Measurements from ENCODE around the gene PHF20. TPM values are rescaled to one million over a fixed set of nuclear protein-coding genes. Genes with fewer than 3 reads are reported as not detected.

Gene PHF20
- total RNA-seq, 2 experiments from 2014 or later, result 119 to 126 TPM

DNA sequence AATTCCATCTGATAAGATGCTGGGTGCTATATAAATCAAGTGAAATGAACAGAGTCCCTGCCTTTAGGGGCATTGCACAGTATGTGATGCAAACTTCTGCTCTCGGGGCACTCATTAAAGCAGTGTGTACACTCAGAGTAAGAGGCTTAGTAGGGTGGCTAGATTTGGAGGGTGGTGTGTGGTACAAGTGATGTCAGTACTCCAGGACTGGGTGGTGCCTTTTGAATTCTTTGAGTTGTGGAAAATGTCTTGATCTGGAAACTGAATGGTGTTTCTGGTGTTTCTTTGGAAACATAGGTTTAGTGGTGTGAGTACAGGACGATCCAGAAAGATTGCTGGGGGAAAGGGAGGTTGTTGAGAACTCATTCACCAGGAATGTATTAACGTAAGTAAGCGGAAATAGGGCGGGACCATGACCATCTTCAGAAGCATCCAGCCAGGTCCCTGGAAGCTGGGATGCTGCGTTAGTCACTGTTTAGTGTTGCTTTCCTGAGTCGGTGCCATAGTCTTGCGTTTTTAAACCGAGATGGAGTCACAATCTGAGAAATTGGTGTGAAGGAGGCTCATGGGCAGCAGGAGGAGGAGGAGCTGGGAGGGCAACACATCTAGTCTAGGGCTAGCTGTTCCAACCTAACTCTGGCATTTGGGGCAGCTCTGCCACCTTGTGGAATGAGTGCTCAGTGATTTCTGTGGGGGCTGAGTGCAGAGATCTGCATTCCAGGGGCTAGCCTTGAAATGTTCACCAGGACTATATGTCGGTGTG lies 112.1 kb downstream of the PHF20 start:
- H3K4me3 Mint-ChIP-seq, result no peak overlapping the region
- H3K4me1 Mint-ChIP-seq (ENCODE audit: low read depth), result peaks cover 16% of the 10 kb centered on the region

DNA sequence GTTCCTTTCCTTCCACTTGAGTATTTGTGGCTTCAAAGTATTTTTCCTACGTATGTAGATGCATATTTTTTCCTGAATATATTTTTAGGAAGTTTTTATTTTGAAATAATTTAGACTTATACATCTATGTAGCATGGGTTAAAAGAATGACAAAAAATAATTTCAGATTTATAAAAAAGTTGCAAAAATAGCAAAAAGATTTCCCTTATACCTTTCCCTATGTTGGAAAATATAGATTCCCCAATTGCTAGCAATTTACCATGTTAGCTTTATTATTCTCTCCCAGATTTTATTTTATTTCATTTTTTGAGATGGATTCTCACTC lies 112.7 kb downstream of the PHF20 start:
- TF ChIP-seq, protein P1, sequence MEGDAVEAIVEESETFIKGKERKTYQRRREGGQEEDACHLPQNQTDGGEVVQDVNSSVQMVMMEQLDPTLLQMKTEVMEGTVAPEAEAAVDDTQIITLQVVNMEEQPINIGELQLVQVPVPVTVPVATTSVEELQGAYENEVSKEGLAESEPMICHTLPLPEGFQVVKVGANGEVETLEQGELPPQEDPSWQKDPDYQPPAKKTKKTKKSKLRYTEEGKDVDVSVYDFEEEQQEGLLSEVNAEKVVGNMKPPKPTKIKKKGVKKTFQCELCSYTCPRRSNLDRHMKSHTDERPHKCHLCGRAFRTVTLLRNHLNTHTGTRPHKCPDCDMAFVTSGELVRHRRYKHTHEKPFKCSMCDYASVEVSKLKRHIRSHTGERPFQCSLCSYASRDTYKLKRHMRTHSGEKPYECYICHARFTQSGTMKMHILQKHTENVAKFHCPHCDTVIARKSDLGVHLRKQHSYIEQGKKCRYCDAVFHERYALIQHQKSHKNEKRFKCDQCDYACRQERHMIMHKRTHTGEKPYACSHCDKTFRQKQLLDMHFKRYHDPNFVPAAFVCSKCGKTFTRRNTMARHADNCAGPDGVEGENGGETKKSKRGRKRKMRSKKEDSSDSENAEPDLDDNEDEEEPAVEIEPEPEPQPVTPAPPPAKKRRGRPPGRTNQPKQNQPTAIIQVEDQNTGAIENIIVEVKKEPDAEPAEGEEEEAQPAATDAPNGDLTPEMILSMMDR (IDR thresholded peaks at IDR 0.05), result peak; percentile 52
- Histone ChIP-seq H3K27ac (ENCODE audit: low read depth in 1 of 2, low read length in 2 of 2) (no peak overlapping the region), H3K4me1 (ENCODE audit: insufficient read depth, low read length) (peaks cover 5% of the 10 kb centered on the region), H3K27me3 (ENCODE audit: control insufficient read depth in 1 of 2, insufficient read depth in 2 of 2, low read length in 2 of 2) (no peaks in the 10 kb centered on the region), H3K9me3 (ENCODE audit: control insufficient read depth in 1 of 2, insufficient read depth in 1 of 2, low read length in 2 of 2) (no peaks in the 10 kb centered on the region), H3K4me3 (ENCODE audit: low read length) (no peak overlapping the region), H3K36me3 (ENCODE audit: insufficient read depth, low read length) (peaks cover 20% of the 10 kb centered on the region)
- no peak overlapping the region for H3K4me3 Mint-ChIP-seq
- CTCF ChIA-PET, result interaction anchor here (0.9 to 1.7 kb wide), 4 partner anchors 11 to 421 kb away, joined by 3 to 6 read pairs (median 4); partner anchors contain the start of genes NFS1 and ROMO1
- DNase-seq (no peak), ATAC-seq (ENCODE audit: poor library complexity) (no peak)
- peaks cover 29% of the 10 kb centered on the region for H3K36me3 Mint-ChIP-seq (ENCODE audit: low read depth)
- no peaks in the 10 kb centered on the region for H3K9me3 Mint-ChIP-seq
- no peaks in the 10 kb centered on the region for H3K27me3 Mint-ChIP-seq
- H3K4me1 Mint-ChIP-seq (ENCODE audit: low read depth), result peaks cover 16% of the 10 kb centered on the region
- intact Hi-C loops (cut with DNase I, micrococcal nuclease), result loop anchor here (1.0 to 10.0 kb wide), 5 partner anchors 182 to 421 kb away; partner anchors contain the start of genes NFS1 (in 1 of the 2) and ROMO1 (in 1 of the 2)
- POLR2A ChIA-PET, result interaction anchor here (0.6 to 1.1 kb wide), 6 partner anchors 22 to 711 kb away, joined by 3 to 9 read pairs (median 4); partner anchors contain the start of genes NFS1, RBM39, ROMO1 and SCAND1
- no peak overlapping the region for H3K27ac Mint-ChIP-seq

More for the DNA sequence above, 112.1 kb downstream of the PHF20 start:
- H3K4me3 ChIP-seq (ENCODE audit: low read length), result no peak overlapping the region
- peak; percentile 91 for ATAC-seq (ENCODE audit: poor library complexity)
- no peaks in the 10 kb centered on the region for H3K9me3 Mint-ChIP-seq
- H3K27me3 ChIP-seq (ENCODE audit: control insufficient read depth in 1 of 2, insufficient read depth in 2 of 2, low read length in 2 of 2), result no peaks in the 10 kb centered on the region
- DNase-seq, result peak; percentile 35 to 75 (median 52)
- peaks cover 29% of the 10 kb centered on the region for H3K36me3 Mint-ChIP-seq (ENCODE audit: low read depth)
- POLR2A ChIA-PET, result interaction anchor here (0.8 to 1.1 kb wide), 4 partner anchors 71 to 265 kb away, joined by 3 to 9 read pairs (median 5); partner anchors contain the start of genes NFS1, RBM39, ROMO1 and SCAND1
- H3K27ac ChIP-seq (ENCODE audit: low read depth in 1 of 2, low read length in 2 of 2), result no peak overlapping the region
- peaks cover 5% of the 10 kb centered on the region for H3K4me1 ChIP-seq (ENCODE audit: insufficient read depth, low read length)
- no peaks in the 10 kb centered on the region for H3K27me3 Mint-ChIP-seq
- H3K27ac Mint-ChIP-seq, result peak overlapping the region; percentile 43
- TF ChIP-seq, protein P1 (IDR thresholded peaks at IDR 0.05), result peak; percentile 77
- H3K36me3 ChIP-seq (ENCODE audit: insufficient read depth, low read length), result peaks cover 20% of the 10 kb centered on the region
- CTCF ChIA-PET, result interaction anchor here (0.8 to 1.7 kb wide), 4 partner anchors 10 to 420 kb away, joined by 3 to 6 read pairs (median 4); partner anchors contain the start of genes NFS1 and ROMO1
- H3K9me3 ChIP-seq (ENCODE audit: control insufficient read depth in 1 of 2, insufficient read depth in 1 of 2, low read length in 2 of 2), result no peaks in the 10 kb centered on the region
- intact Hi-C loops (cut with DNase I, micrococcal nuclease), result loop anchor here (1.0 to 10.0 kb wide), 5 partner anchors 182 to 421 kb away; partner anchors contain the start of genes NFS1 (in 1 of the 2) and ROMO1 (in 1 of the 2)

DNA sequence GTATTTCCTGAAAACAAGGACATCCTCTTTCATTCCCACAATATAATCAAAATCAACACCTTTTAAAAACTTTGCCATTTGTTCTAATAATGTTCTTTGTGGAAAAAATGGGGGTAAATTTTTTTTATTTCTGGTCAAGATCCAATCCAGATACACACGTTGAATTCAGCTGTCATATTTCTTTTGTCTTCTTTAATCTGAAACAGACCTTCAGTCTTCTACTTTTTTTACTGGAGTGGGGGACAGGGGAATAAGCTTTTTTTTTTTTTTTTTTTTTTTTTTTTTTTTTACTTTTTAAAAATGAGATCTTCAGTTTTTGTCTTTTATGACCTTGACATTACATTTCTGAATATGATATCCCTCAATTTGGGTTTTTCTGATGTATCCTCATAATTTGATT lies 113.4 kb downstream of the PHF20 start:
- Mint-ChIP-seq H3K27me3 (no peaks in the 10 kb centered on the region), H3K27ac (no peak overlapping the region), H3K4me3 (no peak overlapping the region), H3K9me3 (no peaks in the 10 kb centered on the region), H3K4me1 (ENCODE audit: low read depth) (peaks cover 9% of the 10 kb centered on the region), H3K36me3 (ENCODE audit: low read depth) (peaks cover 22% of the 10 kb centered on the region)
- H3K4me3 ChIP-seq (ENCODE audit: low read length), result no peak overlapping the region
- ATAC-seq (ENCODE audit: poor library complexity), result no peak
- no peaks in the 10 kb centered on the region for H3K27me3 ChIP-seq (ENCODE audit: control insufficient read depth in 1 of 2, insufficient read depth in 2 of 2, low read length in 2 of 2)
- intact Hi-C loops (cut with DNase I, micrococcal nuclease), result loop anchor here (5.0 to 10.0 kb wide), 2 partner anchors 153 to 280 kb away; no protein-coding TSS in a partner anchor
- no peaks in the 10 kb centered on the region for H3K9me3 ChIP-seq (ENCODE audit: control insufficient read depth in 1 of 2, insufficient read depth in 1 of 2, low read length in 2 of 2)
- DNase-seq, result no peak
- peaks cover 20% of the 10 kb centered on the region for H3K36me3 ChIP-seq (ENCODE audit: insufficient read depth, low read length)
- TF ChIP-seq, protein P1 (IDR thresholded peaks at IDR 0.05), result no peak
- POLR2A ChIA-PET, result interaction anchor here (0.6 to 1.1 kb wide), 4 partner anchors 21 to 710 kb away, joined by 3 to 9 read pairs (median 3); partner anchors contain the start of genes NFS1 and ROMO1
- H3K4me1 ChIP-seq (ENCODE audit: insufficient read depth, low read length), result no peaks in the 10 kb centered on the region
- no peak overlapping the region for H3K27ac ChIP-seq (ENCODE audit: low read depth in 1 of 2, low read length in 2 of 2)
- CTCF ChIA-PET, result interaction anchor here (0.6 to 1.7 kb wide), 3 partner anchors 11 to 314 kb away, joined by 3 to 4 read pairs (median 3); no protein-coding TSS in a partner anchor

All from CD4-positive, alpha-beta T cell (primary cell).